HepG2 (cell line): ENCODE measurements around the gene COLQ. TPM values are rescaled to one million over a fixed set of nuclear protein-coding genes. Genes with fewer than 3 reads are reported as not detected.

ENCODE experiments used
- ASH2L ChIP-seq: fragments of 300-600, 200-600 bp; sonication (generic); IDR thresholded peaks from 2 replicates; pipeline ENCODE4 v1.7.0; 2017; ENCODE audit warnings: low read depth, mild to moderate bottlenecking, moderate library complexity, mixed read lengths, low read length; ENCODE audit not compliant: insufficient read length
- ATF6 ChIP-seq: sonication (generic); formaldehyde crosslinking; conservative IDR thresholded peaks from 2 replicates; pipeline ENCODE4 v1.4.0; 2020; ENCODE audit warnings: missing genetic modification reagents
- CBX1 ChIP-seq: IDR thresholded peaks from one replicate; pipeline ENCODE4 v1.6.1; 2016; ENCODE audit warnings: antibody characterized with exemption, low read depth
- EEA1 ChIP-seq: sonication (generic); formaldehyde crosslinking; IDR thresholded peaks from 2 replicates; pipeline ENCODE4 v1.5.1; 2020; ENCODE audit warnings: mild to moderate bottlenecking, missing genetic modification reagents, borderline replicate concordance
- GTF2F1 ChIP-seq: fragments of 150-350 bp; IDR thresholded peaks from 2 replicates; pipeline ENCODE4 v1.6.1; 2014; ENCODE audit warnings: low read length
- KDM6A ChIP-seq: IDR thresholded peaks from 2 replicates; pipeline ENCODE4 v1.6.1; 2016; ENCODE audit warnings: low read depth
- NONO ChIP-seq, 2 experiments: fragments of 450-650 bp in 1 of 2; sonication (generic) in 1 of 2; formaldehyde crosslinking in 1 of 2; IDR thresholded peaks in 1 of 2; conservative IDR thresholded peaks in 1 of 2; 2 replicates each; pipeline versions ENCODE4 v1.6.1 to v1.8.0; 2017 to 2022; ENCODE audit warnings: mild to moderate bottlenecking in 1 of 2, missing genetic modification reagents in 1 of 2, moderate library complexity in 1 of 2
- NPAS2 ChIP-seq: sonication (generic); formaldehyde crosslinking; IDR thresholded peaks from 2 replicates; pipeline ENCODE4 v1.8.0; 2022; ENCODE audit warnings: mild to moderate bottlenecking, missing genetic modification reagents, borderline replicate concordance
- NR1H2 ChIP-seq: sonication (generic); formaldehyde crosslinking; IDR thresholded peaks from 2 replicates; pipeline ENCODE4 v1.8.1; 2022; ENCODE audit warnings: low read depth, missing genetic modification reagents, borderline replicate concordance
- ONECUT2 ChIP-seq: sonication (generic); formaldehyde crosslinking; IDR thresholded peaks from 2 replicates; pipeline ENCODE4 v1.4.0; 2020; ENCODE audit warnings: missing genetic modification reagents
- PLSCR1 ChIP-seq: sonication (generic); formaldehyde crosslinking; IDR thresholded peaks from 2 replicates; pipeline ENCODE4 v1.5.0; 2020; ENCODE audit warnings: missing genetic modification reagents, mild to moderate bottlenecking, borderline replicate concordance
- RORA ChIP-seq: sonication (generic); formaldehyde crosslinking; IDR thresholded peaks from 2 replicates; pipeline ENCODE4 v1.5.0; 2020; ENCODE audit warnings: mild to moderate bottlenecking, missing genetic modification reagents, moderate library complexity
- TCF12 ChIP-seq, 2 experiments: fragments of 450-650 bp in 1 of 2; sonication (generic) in 1 of 2; formaldehyde crosslinking in 1 of 2; IDR thresholded peaks; 2 replicates each; pipeline versions ENCODE4 v1.6.1 to v1.8.0; 2017 to 2022; ENCODE audit warnings: antibody characterized with exemption in 1 of 2, mild to moderate bottlenecking in 1 of 2, missing genetic modification reagents in 1 of 2, moderate library complexity in 1 of 2
- XBP1 ChIP-seq: sonication (generic); formaldehyde crosslinking; IDR thresholded peaks from 2 replicates; pipeline ENCODE4 v1.5.0; 2020; ENCODE audit warnings: missing genetic modification reagents
- ZC3H13 ChIP-seq: sonication (generic); formaldehyde crosslinking; IDR thresholded peaks from 2 replicates; pipeline ENCODE4 v1.8.1; 2023; ENCODE audit warnings: mild to moderate bottlenecking, missing genetic modification reagents, moderate library complexity
- ZFP91 ChIP-seq: sonication (generic); formaldehyde crosslinking; IDR thresholded peaks from 2 replicates; pipeline ENCODE4 v1.9.0; 2022; ENCODE audit warnings: missing genetic modification reagents, mild to moderate bottlenecking, borderline replicate concordance
- ZGPAT ChIP-seq: IDR thresholded peaks from 2 replicates; pipeline ENCODE4 v1.6.1; 2016; ENCODE audit warnings: mild to moderate bottlenecking
- ZNF446 ChIP-seq: sonication (generic); formaldehyde crosslinking; IDR thresholded peaks from 2 replicates; pipeline ENCODE4 v1.5.0; 2020; ENCODE audit warnings: mild to moderate bottlenecking, missing genetic modification reagents
- ZNF563 ChIP-seq: sonication (generic); formaldehyde crosslinking; IDR thresholded peaks from 2 replicates; pipeline ENCODE4 v1.8.0; 2022; ENCODE audit warnings: mild to moderate bottlenecking, moderate library complexity, missing genetic modification reagents
- ZNF782 ChIP-seq: sonication (generic); formaldehyde crosslinking; IDR thresholded peaks from 2 replicates; pipeline ENCODE4 v1.4.0; 2020; ENCODE audit warnings: missing genetic modification reagents, mild to moderate bottlenecking, borderline replicate concordance
- polyA plus RNA-seq, 8 experiments: library from polyadenylated mRNA; depleted of rRNA in 3 of 8; stranded (reverse) in 7 of 8; unstranded in 1 of 8; fragments of >200 nt; fragmentation: Illumina TruSeq in 4 of 8; extraction: Trizol in 4 of 8; gene quantifications; 2 replicates each; pipeline versions ENCODE4 v1.2.1 to v1.2.3, GENCODE V29; 2011 to 2016; ENCODE audit warnings: low read depth in 4 of 8, missing spikeins in 1 of 8, mixed read lengths in 1 of 8; ENCODE audit not compliant: insufficient read depth in 1 of 8
- total RNA-seq, 5 experiments: library from RNA; depleted of rRNA; stranded (reverse); fragments of >200 nt; fragmentation: Illumina TruSeq; extraction: Trizol; gene quantifications; 2 replicates each; pipeline ENCODE4 v1.2.3, GENCODE V29; 2016; ENCODE audit warnings: low read depth in 1 of 5

The COLQ gene
- total and polyA plus RNA-seq, 2 of the 13 experiments (the other 11 are each of a cell fraction or from before 2014, with no cell fraction given) = 0.31 to 0.46 TPM

- no peak for TF ChIP-seq ZC3H13 (CRISPR knock-in tag)
- TF ChIP-seq ONECUT2 (CRISPR knock-in tag) = no peak
- no peak for TF ChIP-seq KDM6A (CRISPR knock-in tag)
- TF ChIP-seq ASH2L = peak; percentile 94
- no peak for TF ChIP-seq EEA1
- TF ChIP-seq XBP1 = no peak
- peak; percentile 63; the same call in 1 of the 2 replicates for TF ChIP-seq ZNF446 (CRISPR knock-in tag)
- TF ChIP-seq NPAS2 (CRISPR knock-in tag) = no peak
- no peak for TF ChIP-seq CBX1
- TF ChIP-seq PLSCR1 (CRISPR knock-in tag) = 0 out of 2 replicates have a peak, but pooled peaks have one; percentile 78
- TF ChIP-seq ZNF563 (CRISPR knock-in tag) = no peak
- no peak for TF ChIP-seq RORA (CRISPR knock-in tag)
- TF ChIP-seq NONO (IDR thresholded peaks at IDR 0.05) = no peak
- TF ChIP-seq NONO (CRISPR knock-in tag; conservative IDR thresholded peaks at IDR 0.05) = 0 out of 2 replicates have a peak, but pooled peaks have one; percentile 32
- no peak for TF ChIP-seq GTF2F1
- no peak for TF ChIP-seq NR1H2 (CRISPR knock-in tag)
- peak; percentile 76; the same call in 1 of the 2 replicates for TF ChIP-seq ZFP91 (CRISPR knock-in tag)
- no peak for TF ChIP-seq ATF6 (CRISPR knock-in tag)
- TF ChIP-seq ZNF782 (CRISPR knock-in tag) = no peak
- no peak for TF ChIP-seq TCF12 (IDR thresholded peaks at IDR 0.05)
- TF ChIP-seq TCF12 (CRISPR knock-in tag; IDR thresholded peaks at IDR 0.05) = no peak
- TF ChIP-seq ZGPAT (CRISPR knock-in tag) = peak; percentile 57; the same call in 1 of the 2 replicates
These were observed 94.2 kb downstream of the COLQ start, which contains the start of the genes EAF1 and METTL6 (continued) for GRCh38 chr3:15427182-15427880.
